WTC11 (cell line): ENCODE results near the gene DLL1. TPM values are rescaled to one million over a fixed set of nuclear protein-coding genes. Genes with fewer than 3 reads are reported as not detected.
"Not testable (repeated sequence)": the region's sequence is repeated elsewhere in the genome, so short reads cannot be mapped to it uniquely, and the experiment has no call there.

ENCODE experiments used
- ATAC-seq: fragments of 200-7000 bp; cut with Tn5 transposase; 2 replicates; pipeline ENCODE4 v1.10.0; 2021; ENCODE audit warnings: mild to moderate bottlenecking, moderate library complexity
- Bru-seq: library from RNA; stranded (reverse); fragments of 400-500 nt; gene quantifications from one replicate; lab custom pipeline; 2021; lab: Mats Ljungman, UMichigan
- CTCF ChIA-PET: fragments of 300-600 bp; sonication (Branson Sonifier 250); formaldehyde crosslinking; loops from one replicate; lab custom pipeline; 2021; ENCODE audit warnings: antibody characterized with exemption; lab: Charles Lee
- POLR2A ChIA-PET: fragments of 350-600 bp; sonication (Branson Sonifier 250); formaldehyde crosslinking; loops from one replicate; lab custom pipeline; 2021; ENCODE audit warnings: antibody characterized with exemption; lab: Charles Lee
- DNase-seq: peaks from one replicate; pipeline ENCODE4 v3.0.0; 2021; ENCODE audit warnings: low spot score
- H3K27ac Mint-ChIP-seq: 2 replicates; pipeline ENCODE4 v1.8.0; 2021; ENCODE audit warnings: mixed read lengths
- H3K27me3 Mint-ChIP-seq: 2 replicates; pipeline ENCODE4 v1.8.0; 2021; ENCODE audit warnings: low read depth, mild to moderate bottlenecking, moderate library complexity, mixed read lengths
- H3K36me3 Mint-ChIP-seq: 2 replicates; pipeline ENCODE4 v1.8.0; 2021; ENCODE audit warnings: mixed read lengths
- H3K4me1 Mint-ChIP-seq: 2 replicates; pipeline ENCODE4 v1.8.0; 2022; ENCODE audit warnings: mixed read lengths
- H3K4me3 Mint-ChIP-seq: 2 replicates; pipeline ENCODE4 v1.8.0; 2021; ENCODE audit warnings: mild to moderate bottlenecking, moderate library complexity, mixed read lengths
- H3K9me3 Mint-ChIP-seq: 2 replicates; pipeline ENCODE4 v1.8.0; 2021; ENCODE audit warnings: mixed read lengths
- ATF1 ChIP-seq: sonication (generic); formaldehyde crosslinking; IDR thresholded peaks from 2 replicates; pipeline ENCODE4 v1.8.1; 2023; ENCODE audit warnings: mild to moderate bottlenecking, moderate library complexity, missing genetic modification reagents
- CREM ChIP-seq: sonication (generic); formaldehyde crosslinking; IDR thresholded peaks from 2 replicates; pipeline ENCODE4 v1.8.1; 2022; ENCODE audit warnings: mild to moderate bottlenecking, missing genetic modification reagents, moderate library complexity
- ESRRA ChIP-seq: sonication (generic); formaldehyde crosslinking; IDR thresholded peaks from 2 replicates; pipeline ENCODE4 v1.8.1; 2022; ENCODE audit warnings: mild to moderate bottlenecking, missing genetic modification reagents, borderline replicate concordance
- GABPB1 ChIP-seq: sonication (generic); formaldehyde crosslinking; IDR thresholded peaks from 2 replicates; pipeline ENCODE4 v1.8.1; 2023; ENCODE audit warnings: mild to moderate bottlenecking, missing genetic modification reagents
- GRHL2 ChIP-seq: fragments of 250-450 bp; sonication (Bioruptor Pico); IDR thresholded peaks from 2 replicates; pipeline ENCODE4 v1.8.0; 2022; ENCODE audit warnings: mild to moderate bottlenecking, moderate library complexity; ENCODE audit not compliant: insufficient replicate concordance, severe bottlenecking
- KAT7 ChIP-seq: sonication (generic); formaldehyde crosslinking; IDR thresholded peaks from 2 replicates; pipeline ENCODE4 v1.8.1; 2023; ENCODE audit warnings: missing genetic modification reagents, mild to moderate bottlenecking, borderline replicate concordance
- MYBL2 ChIP-seq: sonication (generic); formaldehyde crosslinking; IDR thresholded peaks from 2 replicates; pipeline ENCODE4 v1.8.1; 2023; ENCODE audit warnings: mild to moderate bottlenecking, moderate library complexity, missing genetic modification reagents
- RORB ChIP-seq: fragments of 250-450 bp; sonication (Bioruptor Pico); IDR thresholded peaks from 2 replicates; pipeline ENCODE4 v1.9.0; 2021; ENCODE audit warnings: mild to moderate bottlenecking
- SMAD4 ChIP-seq: sonication (generic); formaldehyde crosslinking; IDR thresholded peaks from 2 replicates; pipeline ENCODE4 v1.8.0; 2022; ENCODE audit warnings: mild to moderate bottlenecking, missing genetic modification reagents
- SP1 ChIP-seq: sonication (generic); formaldehyde crosslinking; conservative IDR thresholded peaks from 2 replicates; pipeline ENCODE4 v1.8.1; 2022; ENCODE audit warnings: missing genetic modification reagents
- ZMAT4 ChIP-seq: fragments of 250-450 bp; sonication (Bioruptor Pico); IDR thresholded peaks from 2 replicates; pipeline ENCODE4 v1.9.0; 2021; ENCODE audit warnings: mild to moderate bottlenecking
- ZNF263 ChIP-seq: sonication (generic); formaldehyde crosslinking; IDR thresholded peaks from 2 replicates; pipeline ENCODE4 v1.8.1; 2022; ENCODE audit warnings: low read depth, mild to moderate bottlenecking, moderate library complexity, missing genetic modification reagents
- ZNF281 ChIP-seq: sonication (generic); formaldehyde crosslinking; IDR thresholded peaks from 2 replicates; pipeline ENCODE4 v1.8.0; 2023; ENCODE audit warnings: mild to moderate bottlenecking, missing genetic modification reagents
- long read RNA-seq, 3 experiments: library from RNA in 1 of 3; library from capped mRNA in 1 of 3; library from polyadenylated mRNA in 1 of 3; unstranded in 2 of 3; stranded (forward) in 1 of 3; transcript quantifications; one replicate each; pipeline ENCODE4 v2.0.0, GENCODE V29; 2021
- total RNA-seq: library from RNA; stranded (reverse); gene quantifications from 3 replicates; pipeline ENCODE4 v1.2.3, GENCODE V29; 2021
- TF ChIP-seq, protein P1 (sequence below): sonication (generic); formaldehyde crosslinking; IDR thresholded peaks from 2 replicates; pipeline ENCODE4 v1.8.1; 2023; ENCODE audit warnings: mild to moderate bottlenecking, missing genetic modification reagents, moderate library complexity
- TF ChIP-seq, protein P2 (sequence below): sonication (generic); formaldehyde crosslinking; IDR thresholded peaks from 2 replicates; pipeline ENCODE4 v1.8.0; 2022; ENCODE audit warnings: missing genetic modification reagents

The DLL1 gene
- total RNA-seq: 20.6 to 25.3 TPM (median 20.7 TPM) in 3 replicates
- Bru-seq, nascent RNA: percentile 77 among the genes with signal in this experiment
- long read RNA-seq, experiment 1, transcript DLL1-201 (11 exons, 3,174 nt): major isoform, 19 of 34 reads
- long read RNA-seq, experiment 1, partial matches to known transcripts: 4 of 34 reads
- long read RNA-seq, experiment 1, other reads (novel, unspliced or antisense): 11 of 34 reads
- long read RNA-seq, experiment 2, partial matches to known transcripts: 9 of 18 reads
- long read RNA-seq, experiment 2, other reads (novel, unspliced or antisense): 5 of 18 reads
- long read RNA-seq, experiment 3: 0 reads

DNA sequence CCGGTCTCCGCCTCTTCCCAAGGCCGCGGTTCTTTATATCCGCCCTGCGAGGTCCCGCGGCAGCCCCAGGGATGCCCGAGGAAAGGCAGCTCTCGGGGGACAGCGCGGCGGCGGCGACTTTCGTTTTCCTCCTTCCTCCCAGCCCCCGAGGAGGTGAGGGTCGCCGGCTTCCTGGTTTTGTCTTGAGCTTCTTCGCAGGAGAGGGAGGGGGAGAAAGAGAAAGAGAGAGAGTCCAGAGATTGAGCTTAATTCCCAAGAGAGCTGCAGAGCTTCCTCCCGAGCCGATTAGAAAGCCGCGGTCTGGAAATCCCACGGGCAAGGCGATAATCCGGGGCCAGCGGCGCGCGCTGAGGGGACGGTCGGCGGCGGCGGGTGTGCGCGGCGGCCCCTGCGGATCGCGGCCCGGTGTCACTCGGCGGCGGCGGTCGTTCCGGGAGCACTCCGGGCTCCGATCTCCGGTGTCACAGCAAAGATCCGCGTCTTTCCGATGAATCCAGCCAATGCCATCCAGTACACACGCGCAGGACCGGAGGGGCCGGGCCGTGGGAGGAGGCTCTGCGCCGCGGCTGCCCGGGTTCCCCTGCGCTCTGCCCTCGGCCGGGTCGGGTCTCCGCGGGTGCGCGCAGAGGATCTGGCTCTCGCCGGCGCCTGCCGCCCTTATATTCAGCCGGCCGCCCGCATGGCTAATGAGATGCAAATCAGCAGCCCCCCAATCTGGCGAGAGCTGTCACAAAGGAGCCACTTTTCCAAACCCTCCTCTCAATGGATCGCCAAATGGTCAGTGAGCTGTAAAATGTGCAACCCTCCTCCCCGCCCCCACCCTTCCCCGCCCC, at the start of gene DLL1:
DLL1 (minus strand) TSS at position 783 of the 833 bp plus-strand sequence. CDS start 939 bp downstream, outside the sequence.
- ATAC-seq (peak; percentile 30), DNase-seq (peak; percentile 86)
- ChIA-PET CTCF (interaction anchor here (0.7 to 1.7 kb wide), 8 partner anchors 9 to 459 kb away, joined by 3 to 12 read pairs (median 3); partner anchors contain the start of gene FAM120B), POLR2A (interaction anchor here (0.6 to 1.5 kb wide), 6 partner anchors 13 to 589 kb away, joined by 3 to 6 read pairs (median 4); no protein-coding TSS in a partner anchor)
- peak within 1 kb of the TSS; percentile 88 for H3K4me3 Mint-ChIP-seq
- H3K27ac Mint-ChIP-seq: peak within 1 kb of the TSS; percentile 93
- peaks cover 85% of the 10 kb centered on the region for H3K27me3 Mint-ChIP-seq
- H3K9me3 Mint-ChIP-seq: no peaks in the 10 kb centered on the region
- peaks cover 60% of the 10 kb centered on the region for H3K4me1 Mint-ChIP-seq
- H3K36me3 Mint-ChIP-seq: peaks cover 20% of the 10 kb centered on the region
- TF ChIP-seq ZMAT4 (CRISPR knock-in tag) (peak; percentile 72; the same call in 1 of the 2 replicates), SP1 (CRISPR knock-in tag) (peak; percentile 4; the same call in 1 of the 2 replicates), ZNF263 (peak; percentile 88), CREM (CRISPR knock-in tag) (no peak), RORB (CRISPR knock-in tag) (no peak), MYBL2 (CRISPR knock-in tag) (no peak), GABPB1 (CRISPR knock-in tag) (no peak), SMAD4 (CRISPR knock-in tag) (no peak), ATF1 (CRISPR knock-in tag) (no peak), ZNF281 (CRISPR knock-in tag) (no peak), GRHL2 (CRISPR knock-in tag) (no peak), KAT7 (CRISPR knock-in tag) (no peak), ESRRA (CRISPR knock-in tag) (no peak)
- TF ChIP-seq, protein P1, sequence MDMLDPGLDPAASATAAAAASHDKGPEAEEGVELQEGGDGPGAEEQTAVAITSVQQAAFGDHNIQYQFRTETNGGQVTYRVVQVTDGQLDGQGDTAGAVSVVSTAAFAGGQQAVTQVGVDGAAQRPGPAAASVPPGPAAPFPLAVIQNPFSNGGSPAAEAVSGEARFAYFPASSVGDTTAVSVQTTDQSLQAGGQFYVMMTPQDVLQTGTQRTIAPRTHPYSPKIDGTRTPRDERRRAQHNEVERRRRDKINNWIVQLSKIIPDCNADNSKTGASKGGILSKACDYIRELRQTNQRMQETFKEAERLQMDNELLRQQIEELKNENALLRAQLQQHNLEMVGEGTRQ (CRISPR knock-in tag): 0 out of 2 replicates have a peak, but pooled peaks have one; percentile 10
- TF ChIP-seq, protein P2, sequence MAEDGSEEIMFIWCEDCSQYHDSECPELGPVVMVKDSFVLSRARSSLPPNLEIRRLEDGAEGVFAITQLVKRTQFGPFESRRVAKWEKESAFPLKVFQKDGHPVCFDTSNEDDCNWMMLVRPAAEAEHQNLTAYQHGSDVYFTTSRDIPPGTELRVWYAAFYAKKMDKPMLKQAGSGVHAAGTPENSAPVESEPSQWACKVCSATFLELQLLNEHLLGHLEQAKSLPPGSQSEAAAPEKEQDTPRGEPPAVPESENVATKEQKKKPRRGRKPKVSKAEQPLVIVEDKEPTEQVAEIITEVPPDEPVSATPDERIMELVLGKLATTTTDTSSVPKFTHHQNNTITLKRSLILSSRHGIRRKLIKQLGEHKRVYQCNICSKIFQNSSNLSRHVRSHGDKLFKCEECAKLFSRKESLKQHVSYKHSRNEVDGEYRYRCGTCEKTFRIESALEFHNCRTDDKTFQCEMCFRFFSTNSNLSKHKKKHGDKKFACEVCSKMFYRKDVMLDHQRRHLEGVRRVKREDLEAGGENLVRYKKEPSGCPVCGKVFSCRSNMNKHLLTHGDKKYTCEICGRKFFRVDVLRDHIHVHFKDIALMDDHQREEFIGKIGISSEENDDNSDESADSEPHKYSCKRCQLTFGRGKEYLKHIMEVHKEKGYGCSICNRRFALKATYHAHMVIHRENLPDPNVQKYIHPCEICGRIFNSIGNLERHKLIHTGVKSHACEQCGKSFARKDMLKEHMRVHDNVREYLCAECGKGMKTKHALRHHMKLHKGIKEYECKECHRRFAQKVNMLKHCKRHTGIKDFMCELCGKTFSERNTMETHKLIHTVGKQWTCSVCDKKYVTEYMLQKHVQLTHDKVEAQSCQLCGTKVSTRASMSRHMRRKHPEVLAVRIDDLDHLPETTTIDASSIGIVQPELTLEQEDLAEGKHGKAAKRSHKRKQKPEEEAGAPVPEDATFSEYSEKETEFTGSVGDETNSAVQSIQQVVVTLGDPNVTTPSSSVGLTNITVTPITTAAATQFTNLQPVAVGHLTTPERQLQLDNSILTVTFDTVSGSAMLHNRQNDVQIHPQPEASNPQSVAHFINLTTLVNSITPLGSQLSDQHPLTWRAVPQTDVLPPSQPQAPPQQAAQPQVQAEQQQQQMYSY (CRISPR knock-in tag): no peak
- TF ChIP-seq, all 79 proteins: peak for 4

DNA sequence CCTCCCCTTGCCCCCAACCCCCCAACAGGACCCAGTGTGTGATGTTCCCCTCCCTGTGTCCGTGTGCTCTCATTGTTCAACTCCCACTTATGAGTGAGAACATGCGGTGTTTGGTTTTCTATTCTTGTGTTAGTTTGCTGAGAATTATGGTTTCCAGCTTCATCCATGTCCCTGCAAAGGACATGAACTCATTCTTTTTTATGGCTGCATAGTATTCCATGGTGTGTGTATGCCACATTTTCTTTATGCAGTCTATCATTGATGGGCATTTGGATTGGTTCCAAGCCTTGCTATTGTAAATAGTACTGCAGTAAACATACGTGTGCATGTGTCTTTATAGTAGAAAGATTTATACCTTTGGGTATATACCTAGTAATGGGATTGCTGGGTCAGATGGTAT, 44.3 kb upstream of the DLL1 start:
- H3K27me3 Mint-ChIP-seq, ATAC-seq, H3K4me1 Mint-ChIP-seq, H3K27ac Mint-ChIP-seq, POLR2A ChIA-PET, CTCF ChIA-PET, H3K4me3 Mint-ChIP-seq, DNase-seq: not testable (repeated sequence)
- Mint-ChIP-seq H3K36me3 (peaks cover 40% of the 10 kb centered on the region), H3K9me3 (peaks cover 15% of the 10 kb centered on the region)
